ENCODE results near the gene GATA2. TPM values are rescaled to one million over a fixed set of nuclear protein-coding genes. Genes with fewer than 3 reads are reported as not detected.

GATA2 gene
- total and polyA plus RNA-seq, 2 experiments from 2014 or later: 0.52 to 0.83 TPM

GRCh38 chr3:128523591-128523990 lies 30.6 kb upstream of the GATA2 start:
- no peak overlapping the region for H3K27ac ChIP-seq (ENCODE audit: low read depth)
- no peaks in the 10 kb centered on the region for H3F3A ChIP-seq (replicated peaks; ENCODE audit: low read depth)
- peaks cover 10% of the 10 kb centered on the region for H3K27me3 Mint-ChIP-seq (ENCODE audit: insufficient read depth, low read depth, poor library complexity)
- no peak overlapping the region for H3K27ac Mint-ChIP-seq
- H3K36me3 Mint-ChIP-seq (ENCODE audit: low read depth): no peaks in the 10 kb centered on the region
- H3K27me3 ChIP-seq (ENCODE audit: insufficient read depth): no peaks in the 10 kb centered on the region
- H2AFZ ChIP-seq: no peak overlapping the region
- ATAC-seq (no peak), DNase-seq (ENCODE audit: low spot score) (no peak)
- no peaks in the 10 kb centered on the region for H3K9me3 Mint-ChIP-seq
- TF ChIP-seq ZNF114 (CRISPR knock-in tag; IDR thresholded peaks at IDR 0.05): no peak
- no peak for TF ChIP-seq REST (IDR thresholded peaks at IDR 0.05; ENCODE audit: unreplicated experiment)
- TF ChIP-seq POLR2AphosphoS5 (IDR thresholded peaks at IDR 0.05; ENCODE audit: low read depth): no peak
- no peak for TF ChIP-seq NANOG (IDR thresholded peaks at IDR 0.05; ENCODE audit: borderline replicate concordance)
- TF ChIP-seq CREB1 (CRISPR knock-in tag; IDR thresholded peaks at IDR 0.05; ENCODE audit: low read depth): no peak
- no peak for TF ChIP-seq STAT1 (IDR thresholded peaks at IDR 0.05; ENCODE audit: unreplicated experiment)
- no peak for TF ChIP-seq ZNF331 (CRISPR knock-in tag; IDR thresholded peaks at IDR 0.05; ENCODE audit: low read depth)
- no peak for TF ChIP-seq ETS1 (IDR thresholded peaks at IDR 0.05)
- no peaks in the 10 kb centered on the region for H3K79me2 ChIP-seq (replicated peaks; ENCODE audit: insufficient read depth)
- no peaks in the 10 kb centered on the region for H3K4me1 ChIP-seq (ENCODE audit: insufficient read depth)
- H3K4me3 Mint-ChIP-seq: no peak overlapping the region
- H4K20me1 ChIP-seq (replicated peaks; ENCODE audit: insufficient read depth): no peaks in the 10 kb centered on the region
- H3K4me1 Mint-ChIP-seq: no peaks in the 10 kb centered on the region
- H3K4me2 ChIP-seq: no peak overlapping the region
- no peak overlapping the region for H3K4me3 ChIP-seq
- H3K9me2 ChIP-seq (ENCODE audit: insufficient read depth): no peaks in the 10 kb centered on the region
- no peaks in the 10 kb centered on the region for H3K36me3 ChIP-seq (ENCODE audit: insufficient read depth)

GRCh38 chr3:128521715-128522114 lies 28.7 kb upstream of the GATA2 start:
- Mint-ChIP-seq H3K9me3 (no peaks in the 10 kb centered on the region), H3K27me3 (ENCODE audit: insufficient read depth, low read depth, poor library complexity) (peaks cover 10% of the 10 kb centered on the region), H3K4me3 (no peak overlapping the region), H3K4me1 (no peaks in the 10 kb centered on the region), H3K36me3 (ENCODE audit: low read depth) (no peaks in the 10 kb centered on the region), H3K27ac (no peak overlapping the region)
- no peak for DNase-seq (ENCODE audit: low spot score)
- no peak overlapping the region for H2AFZ ChIP-seq
- TF ChIP-seq ZNF462 (CRISPR knock-in tag; IDR thresholded peaks at IDR 0.05): no peak
- TF ChIP-seq CREB1 (CRISPR knock-in tag; IDR thresholded peaks at IDR 0.05; ENCODE audit: low read depth): no peak
- no peak for TF ChIP-seq POLR2AphosphoS5 (IDR thresholded peaks at IDR 0.05; ENCODE audit: low read depth)
- no peak for TF ChIP-seq ZNF114 (CRISPR knock-in tag; IDR thresholded peaks at IDR 0.05)
- TF ChIP-seq EZH2phosphoT487 (IDR thresholded peaks at IDR 0.05; ENCODE audit: unreplicated experiment): no peak
- TF ChIP-seq ZNF331 (CRISPR knock-in tag; IDR thresholded peaks at IDR 0.05; ENCODE audit: low read depth): no peak
- H3K4me3 ChIP-seq: no peak overlapping the region
- no peak overlapping the region for H3K4me2 ChIP-seq
- H3K9me2 ChIP-seq (ENCODE audit: insufficient read depth): no peaks in the 10 kb centered on the region
- no peak overlapping the region for H3K27ac ChIP-seq (ENCODE audit: low read depth)
- no peaks in the 10 kb centered on the region for H3K4me1 ChIP-seq (ENCODE audit: insufficient read depth)
- H3K27me3 ChIP-seq (ENCODE audit: insufficient read depth): no peaks in the 10 kb centered on the region
- no peaks in the 10 kb centered on the region for H3F3A ChIP-seq (replicated peaks; ENCODE audit: low read depth)
- no peak for ATAC-seq
- H4K20me1 ChIP-seq (replicated peaks; ENCODE audit: insufficient read depth): no peaks in the 10 kb centered on the region
- H3K79me2 ChIP-seq (replicated peaks; ENCODE audit: insufficient read depth): no peaks in the 10 kb centered on the region
- no peaks in the 10 kb centered on the region for H3K36me3 ChIP-seq (ENCODE audit: insufficient read depth)

All from GM23338 (cell line).